GM18861 (cell line): Measurements from ENCODE around the gene OR13J1.

Source experiments
- ATAC-seq: cut with Tn5 transposase; IDR thresholded peaks from one replicate; pipeline ENCODE4 v1.9.1; 2021; ENCODE audit not compliant: unreplicated experiment

Gene OR13J1

DNA sequence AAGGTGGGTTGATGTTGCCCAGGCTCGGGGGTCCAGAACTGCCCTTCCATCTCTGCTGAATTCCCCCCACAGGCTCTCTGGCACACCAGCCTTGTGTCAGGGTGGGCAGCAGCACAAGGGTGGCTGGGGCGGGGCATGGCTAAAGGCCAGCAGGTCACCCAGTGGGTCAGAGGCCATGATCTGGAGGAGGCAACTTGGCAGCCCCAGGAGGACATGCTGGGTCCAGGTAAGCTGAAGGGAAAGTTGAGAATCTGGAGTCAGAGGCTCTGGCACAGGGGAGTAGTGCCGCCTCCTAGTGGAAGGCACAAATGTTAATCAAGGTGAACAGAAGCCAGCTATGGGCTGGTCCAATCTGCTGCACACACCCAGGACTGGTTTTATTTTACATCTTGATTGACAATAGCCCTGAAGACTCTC lies 35.0 kb downstream of the OR13J1 start:
- ATAC-seq, result no peak

DNA sequence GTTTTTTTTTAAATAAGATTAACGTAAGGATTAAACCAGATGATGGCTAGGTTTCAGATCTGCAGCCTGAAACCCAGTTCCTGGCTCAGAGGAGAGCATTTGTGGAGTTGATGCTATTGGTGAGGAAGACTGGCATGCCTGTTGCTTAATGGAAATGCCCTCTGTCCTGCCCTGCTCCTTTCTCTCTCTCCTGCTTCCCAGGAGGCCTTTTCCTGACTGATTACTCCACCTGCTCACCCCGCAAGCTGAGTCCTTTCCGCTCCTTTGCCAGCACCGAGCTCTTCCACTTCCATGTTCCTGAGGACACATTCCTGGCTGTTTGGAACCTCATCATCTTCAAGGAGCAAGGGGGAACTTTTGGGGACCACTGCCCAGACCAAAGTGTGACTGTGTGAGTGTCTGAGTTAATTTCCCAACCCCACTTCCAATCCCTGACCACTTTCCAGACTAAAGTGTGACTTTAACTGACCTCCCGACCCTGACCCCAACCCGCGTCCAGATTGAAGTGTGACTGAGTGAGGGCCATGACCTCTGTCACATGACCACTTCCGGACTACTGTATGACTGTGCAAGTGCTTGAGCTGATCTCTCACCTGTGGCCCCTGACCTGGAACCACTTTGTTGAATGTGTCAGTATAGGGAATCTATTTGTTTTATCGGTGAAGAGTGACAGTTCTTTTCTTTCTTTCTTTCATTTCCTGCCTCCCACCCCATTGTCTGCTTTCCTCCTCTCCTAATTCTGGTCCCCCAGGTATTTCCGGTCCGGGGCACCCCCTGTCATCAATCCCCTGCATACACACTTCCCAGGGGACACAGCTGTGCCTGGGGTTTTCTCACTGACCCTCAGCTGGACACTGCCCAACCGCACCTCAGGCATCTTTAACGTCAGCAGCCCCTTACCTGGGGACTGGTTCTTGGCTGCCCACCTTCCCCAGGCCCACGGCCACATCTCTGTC lies 35.7 kb downstream of the OR13J1 start:
- no peak for ATAC-seq

DNA sequence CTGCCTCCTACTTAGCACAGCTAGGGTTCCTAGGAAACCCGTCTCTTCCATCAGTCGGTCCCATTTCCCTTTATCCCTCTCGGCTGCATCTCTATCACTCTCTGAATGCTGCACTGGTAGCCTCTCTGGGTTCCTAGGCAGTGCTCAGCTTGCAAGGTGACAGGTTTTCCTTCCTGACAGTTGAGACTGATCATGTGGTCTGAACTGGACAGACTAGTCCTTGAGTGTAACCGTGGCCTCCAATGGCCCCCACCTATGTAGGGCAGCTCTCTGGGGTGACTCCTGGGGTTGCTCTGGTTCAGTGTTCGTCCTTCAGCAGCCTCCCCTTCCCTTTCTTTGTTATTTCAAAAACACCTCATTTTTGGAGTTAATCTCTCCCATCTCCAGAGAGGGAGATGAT lies 37.4 kb downstream of the OR13J1 start:
- ATAC-seq, result no peak

DNA sequence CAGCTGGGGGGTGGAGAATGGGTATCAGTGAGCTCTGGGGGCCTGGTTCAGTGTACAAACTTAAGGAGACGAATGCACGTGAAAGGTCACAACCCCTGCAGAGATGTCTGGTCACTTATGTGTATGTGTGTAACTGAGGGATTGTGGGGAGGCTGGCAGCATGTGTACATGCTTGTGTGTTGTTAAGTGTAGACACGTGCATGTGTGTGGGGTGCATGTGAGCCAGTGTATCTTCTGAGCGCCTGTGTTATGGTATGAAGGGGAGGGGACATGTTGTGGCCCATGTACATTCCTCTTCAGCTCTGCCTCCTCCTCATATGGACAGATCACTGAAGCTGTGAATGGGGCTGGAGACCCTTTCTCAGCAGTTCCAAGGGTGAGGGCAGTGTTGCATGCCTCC lies 39.2 kb downstream of the OR13J1 start:
- ATAC-seq, result no peak

DNA sequence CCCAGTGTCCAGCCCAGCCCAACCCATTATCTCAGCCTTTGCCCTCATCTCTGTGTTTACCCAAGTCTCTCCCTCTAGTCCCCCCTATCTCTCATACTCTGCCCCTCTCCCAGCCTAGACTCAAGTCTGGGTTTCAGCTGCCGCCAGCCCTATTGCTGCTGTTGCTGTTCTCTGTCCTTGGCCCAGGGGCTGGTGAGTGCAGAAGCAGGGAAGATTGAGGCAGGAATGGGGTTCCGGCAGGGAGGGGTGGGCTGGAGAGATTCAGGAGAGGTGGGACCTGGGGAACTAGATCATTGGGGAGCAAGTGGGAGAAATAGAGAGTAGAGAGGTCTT lies 40.5 kb downstream of the OR13J1 start:
- no peak for ATAC-seq

DNA sequence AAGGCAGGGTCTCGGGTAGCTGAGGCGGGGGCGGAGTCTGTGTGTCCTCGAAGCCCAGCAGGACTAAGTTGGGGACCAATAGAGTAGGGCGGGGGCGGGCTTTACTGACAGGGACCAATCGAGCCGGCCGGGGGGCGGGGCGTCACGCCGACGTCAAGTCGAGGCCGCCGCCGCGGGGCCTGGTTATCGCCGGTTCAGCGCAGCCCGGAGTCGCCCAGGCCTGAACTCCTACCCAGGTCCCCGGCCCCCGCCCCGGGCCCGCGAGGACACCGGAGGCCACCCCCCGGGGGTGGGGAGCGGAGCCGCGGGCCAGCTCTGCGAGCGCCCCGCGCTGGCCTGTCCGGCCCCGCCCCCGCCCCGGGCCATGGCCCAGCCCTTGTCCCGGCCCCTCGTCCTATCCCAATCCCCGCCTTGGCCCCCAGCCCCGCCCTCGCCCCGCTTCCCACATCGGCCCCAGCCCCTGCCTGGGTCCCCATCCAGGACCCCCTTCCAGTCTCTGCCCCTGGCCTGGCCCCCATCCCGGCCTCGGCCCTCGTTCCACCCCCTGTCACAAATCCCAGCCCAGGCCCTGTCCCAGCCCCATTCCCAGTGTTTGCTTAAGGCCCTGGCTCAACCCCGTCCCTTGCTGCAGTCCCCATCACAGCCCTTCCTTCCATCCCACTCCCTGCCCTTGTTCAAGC lies 41.0 kb downstream of the OR13J1 start, which contains the start of gene TMEM8B:
Gene TMEM8B, plus strand, starts transcription at position 145 of the 680 bp plus-strand sequence. Its CDS starts 220 bp downstream, at position 365.
- ATAC-seq, result peak; percentile 49

DNA sequence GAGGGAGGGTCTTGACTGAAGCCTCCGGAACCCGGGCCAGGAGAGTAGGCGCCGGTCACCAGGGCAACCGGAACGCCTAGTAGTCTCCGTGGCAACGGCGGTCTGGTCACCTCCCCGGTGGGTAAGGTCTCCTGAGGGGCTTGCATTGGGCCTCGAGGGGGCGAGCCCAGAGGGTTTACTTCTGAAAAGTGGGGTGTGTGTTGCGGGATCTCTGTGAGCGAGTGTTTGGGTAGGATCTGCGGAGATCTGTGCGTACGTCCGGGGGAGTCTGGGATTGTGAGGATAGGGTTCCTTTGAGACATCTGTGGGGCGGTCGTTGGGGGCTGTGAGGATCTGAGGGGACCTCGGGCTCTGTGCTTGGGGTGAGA lies 41.5 kb downstream of the OR13J1 start, which contains the start of gene FAM221B:
Gene FAM221B, minus strand, starts transcription at position 17 of the 368 bp plus-strand sequence. CDS start 2,571 bp downstream, outside the sequence.
- ATAC-seq, result no peak

DNA sequence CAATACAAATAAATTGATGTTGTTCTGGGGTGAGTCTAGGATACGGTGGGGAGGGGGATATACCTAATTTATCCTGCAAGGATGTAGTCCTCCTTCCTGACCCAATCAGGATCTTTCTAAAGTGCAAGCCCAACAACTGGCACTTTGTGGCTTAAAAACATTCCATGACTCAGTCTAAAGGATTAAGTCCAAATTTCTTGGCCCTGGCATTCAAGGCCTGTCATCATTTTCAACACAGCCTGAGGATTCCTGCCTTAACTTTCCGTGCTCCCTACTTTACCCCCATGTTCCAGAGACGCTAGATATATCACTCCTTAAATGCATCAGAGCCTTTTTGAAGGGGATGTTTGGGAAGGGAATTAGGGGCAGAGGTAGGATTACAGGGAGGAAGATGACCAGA lies 42.7 kb downstream of the OR13J1 start:
- ATAC-seq, result no peak

DNA sequence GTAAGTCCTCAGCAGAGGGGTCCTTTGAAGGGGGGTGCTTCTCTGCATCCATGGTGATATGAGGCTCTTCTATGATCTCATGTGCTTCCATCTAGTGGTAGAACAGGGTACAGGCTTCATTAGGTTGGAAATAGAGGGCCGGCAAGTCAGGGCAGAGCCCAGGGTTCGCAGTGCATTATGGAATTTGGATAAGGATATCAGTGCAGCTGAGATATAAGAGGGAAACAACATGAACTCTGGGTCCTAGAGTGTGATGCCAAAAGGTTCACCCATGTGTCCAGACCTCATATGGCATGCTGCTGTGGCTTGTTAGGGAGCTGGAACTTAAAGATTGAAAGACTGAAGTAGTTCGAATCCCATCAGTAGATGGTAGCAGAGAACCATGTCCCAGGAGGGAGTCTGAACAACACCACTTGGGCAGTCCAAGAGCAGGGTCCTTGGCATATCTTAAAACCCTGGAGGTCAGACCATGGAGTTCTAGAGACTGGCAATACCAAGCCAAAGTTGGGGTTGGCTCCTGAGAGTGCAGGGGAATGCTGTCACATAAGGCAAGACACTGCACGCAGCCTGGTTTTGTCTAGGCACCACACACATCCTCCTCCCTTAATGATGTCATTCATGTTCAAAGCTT lies 44.0 kb downstream of the OR13J1 start:
- ATAC-seq, result peak; percentile 36

DNA sequence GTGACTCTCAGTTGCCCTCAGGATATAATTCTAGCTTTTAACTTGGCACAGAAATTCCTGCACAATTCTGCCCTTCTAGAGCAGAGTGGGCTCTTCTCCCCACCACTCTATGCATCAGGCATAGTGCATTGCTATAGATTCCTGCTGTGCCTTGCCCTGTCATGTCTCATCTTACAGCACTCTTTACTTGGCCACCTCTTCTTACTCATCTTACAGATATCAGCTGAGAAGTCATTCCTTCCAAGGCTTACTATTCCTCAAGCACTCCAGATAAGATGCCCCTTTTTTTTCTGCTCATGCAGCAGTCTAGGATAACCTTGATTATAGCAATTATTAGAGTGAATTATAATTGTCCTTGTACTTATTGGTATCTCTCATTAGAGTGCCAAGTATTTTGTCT lies 47.3 kb downstream of the OR13J1 start:
- no peak for ATAC-seq

DNA sequence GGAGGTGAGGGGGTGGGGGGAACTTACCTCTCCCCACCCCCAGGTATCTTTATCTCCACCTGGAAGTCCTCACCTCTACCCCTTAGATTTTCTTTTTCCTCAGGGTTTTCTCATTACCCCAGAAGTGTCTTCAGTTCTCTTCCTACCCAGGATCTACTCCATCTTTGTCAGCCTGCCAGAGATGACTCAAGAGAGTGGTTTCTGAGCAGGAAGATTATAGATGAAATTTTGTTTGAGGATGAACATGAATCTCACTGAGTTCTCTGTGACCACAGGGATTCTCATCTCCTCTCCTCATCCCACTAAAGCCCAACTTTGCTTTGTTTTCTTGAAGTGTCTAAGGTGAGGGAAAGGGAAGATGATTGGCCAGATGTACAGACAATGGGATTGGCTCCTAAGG lies 50.1 kb downstream of the OR13J1 start:
- no peak for ATAC-seq
